GM21390 (cell line): Measurements from ENCODE around the gene TMEM51.

Experiments used
- ATAC-seq: cut with Tn5 transposase; IDR thresholded peaks from one replicate; pipeline ENCODE4 v1.9.1; 2021; ENCODE audit not compliant: unreplicated experiment

The TMEM51 gene

GRCh38 chr1:15152318-15153183 lies 996 bp upstream of the TMEM51 start:
- ATAC-seq, result no peak

- ATAC-seq, result no peak
These were observed 414 bp downstream of the TMEM51 start for GRCh38 chr1:15153842-15154479.

GRCh38 chr1:15154480-15155036 lies 1.0 kb downstream of the TMEM51 start:
- no peak for ATAC-seq

- ATAC-seq, result no peak
These were observed 1.6 kb downstream of the TMEM51 start for GRCh38 chr1:15155191-15155590.

- ATAC-seq, result no peak
These were observed 2.6 kb downstream of the TMEM51 start for GRCh38 chr1:15155888-15156741.

GRCh38 chr1:15156807-15157380 lies 3.3 kb downstream of the TMEM51 start:
- no peak for ATAC-seq

GRCh38 chr1:15157524-15158399 lies 4.2 kb downstream of the TMEM51 start:
- ATAC-seq, result no peak

- ATAC-seq, result no peak
These were observed 5.1 kb downstream of the TMEM51 start for GRCh38 chr1:15158506-15159165.

GRCh38 chr1:15159166-15159555 lies 5.6 kb downstream of the TMEM51 start:
- no peak for ATAC-seq

- no peak for ATAC-seq
These were observed 7.1 kb downstream of the TMEM51 start for GRCh38 chr1:15160626-15161025.

- no peak for ATAC-seq
These were observed 13.8 kb downstream of the TMEM51 start for GRCh38 chr1:15167386-15167785.

- ATAC-seq, result no peak
These were observed 14.9 kb downstream of the TMEM51 start for GRCh38 chr1:15168479-15168878.

GRCh38 chr1:15170071-15170470 lies 16.5 kb downstream of the TMEM51 start:
- no peak for ATAC-seq

GRCh38 chr1:15171271-15171908 lies 17.8 kb downstream of the TMEM51 start:
- ATAC-seq, result no peak

- ATAC-seq, result no peak
These were observed 19.1 kb downstream of the TMEM51 start for GRCh38 chr1:15172405-15173259.

- ATAC-seq, result no peak
These were observed 20.5 kb downstream of the TMEM51 start for GRCh38 chr1:15173863-15174614.

GRCh38 chr1:15174615-15174983 lies 21.1 kb downstream of the TMEM51 start:
- no peak for ATAC-seq
